HG03159 (cell line): ENCODE data around the gene SNTG2.
A peak's percentile ranks its signal among the peaks of the same experiment; 100 is the strongest.

Experiments
- ATAC-seq: cut with Tn5 transposase; IDR thresholded peaks from one replicate; pipeline ENCODE4 v1.9.1; 2021; ENCODE audit warnings: mild to moderate bottlenecking, moderate library complexity; ENCODE audit not compliant: unreplicated experiment

SNTG2 gene

DNA sequence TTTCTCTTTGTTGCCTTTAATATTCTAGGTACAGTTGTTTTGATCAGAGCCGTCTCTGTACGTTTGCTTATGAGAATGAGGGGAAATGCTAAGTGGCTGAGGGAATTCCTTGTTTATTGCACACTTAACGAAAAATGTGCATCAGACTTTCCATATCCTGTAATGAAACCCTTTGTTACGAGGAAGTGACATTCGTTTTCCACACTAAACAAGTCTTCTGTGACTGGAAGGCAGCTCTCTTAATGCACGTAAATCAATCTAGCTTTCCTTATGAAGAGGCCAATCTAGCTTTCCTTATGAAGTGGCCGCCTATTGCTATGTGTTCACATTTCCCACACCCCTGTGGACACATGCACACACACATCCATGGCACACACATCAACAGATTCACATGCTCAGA is 186.2 kb downstream of the SNTG2 start:
- no peak for ATAC-seq

DNA sequence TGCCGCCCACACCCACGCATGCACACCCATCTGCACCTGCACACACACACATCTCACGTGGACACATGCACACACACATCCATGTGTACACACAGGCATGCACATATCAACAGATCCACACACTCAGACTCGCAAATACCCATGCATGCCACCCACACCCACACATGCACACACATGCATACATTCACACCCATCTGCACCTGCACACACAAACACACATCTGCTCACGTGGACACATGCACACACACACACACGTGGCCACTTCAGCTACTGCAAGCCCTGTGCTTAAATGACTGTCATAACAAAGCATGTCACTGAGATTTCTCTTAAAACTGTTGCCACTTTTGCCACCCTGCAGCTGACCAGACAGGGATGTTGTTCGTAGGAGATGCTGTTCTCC is 186.6 kb downstream of the SNTG2 start:
- ATAC-seq: no peak

DNA sequence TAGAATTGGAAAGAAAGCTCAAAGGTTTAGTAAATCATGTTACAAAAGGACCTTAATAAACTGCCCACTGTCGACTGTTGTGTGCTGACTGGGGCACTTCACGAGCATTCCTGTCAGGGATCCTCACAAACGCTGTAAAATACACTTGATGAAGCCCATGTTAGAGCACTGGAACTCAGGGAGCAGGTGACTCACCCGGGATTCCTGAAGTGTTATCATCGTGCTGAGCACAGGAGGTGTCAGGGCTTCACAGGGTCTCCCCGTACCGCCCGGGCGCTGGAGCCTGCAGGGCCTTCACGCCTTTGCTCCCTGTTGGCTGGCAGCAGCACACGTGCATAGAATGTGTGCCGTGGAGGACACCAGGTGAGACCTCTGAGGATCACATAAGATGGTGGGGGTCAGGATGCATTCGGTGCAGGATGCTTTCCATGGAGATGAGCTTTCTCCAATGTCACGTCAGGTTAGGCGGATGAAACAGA is 187.3 kb downstream of the SNTG2 start:
- no peak for ATAC-seq

DNA sequence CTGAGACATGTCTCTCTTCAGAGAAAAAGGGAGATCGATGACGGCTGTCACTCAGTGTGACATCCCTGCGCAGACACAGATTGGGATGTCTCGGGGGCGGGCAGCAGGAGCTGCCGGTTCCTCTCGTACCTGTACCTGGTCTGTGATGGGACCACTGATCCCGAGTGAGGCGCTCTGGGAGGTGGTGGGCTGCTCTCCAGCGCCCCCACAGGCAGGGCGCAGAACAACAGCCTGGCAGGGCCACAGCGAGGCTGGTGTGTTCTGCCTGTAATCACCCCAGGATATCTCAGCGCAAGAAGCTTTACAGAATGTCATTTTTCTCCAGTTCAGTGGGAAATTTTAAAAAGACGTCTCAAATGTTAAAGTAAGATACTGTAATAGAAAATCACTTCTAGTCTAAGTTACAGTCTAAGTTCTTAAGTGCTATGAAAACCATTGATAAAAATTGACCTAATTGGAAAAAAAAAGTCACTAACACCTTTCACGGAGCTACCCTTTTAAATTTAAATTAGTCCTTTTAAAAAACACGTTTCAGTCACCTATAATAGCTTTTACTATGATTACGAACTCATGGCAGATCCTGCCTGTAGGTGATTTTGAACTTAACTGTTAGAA is 189.8 kb downstream of the SNTG2 start:
- ATAC-seq: peak; percentile 65

DNA sequence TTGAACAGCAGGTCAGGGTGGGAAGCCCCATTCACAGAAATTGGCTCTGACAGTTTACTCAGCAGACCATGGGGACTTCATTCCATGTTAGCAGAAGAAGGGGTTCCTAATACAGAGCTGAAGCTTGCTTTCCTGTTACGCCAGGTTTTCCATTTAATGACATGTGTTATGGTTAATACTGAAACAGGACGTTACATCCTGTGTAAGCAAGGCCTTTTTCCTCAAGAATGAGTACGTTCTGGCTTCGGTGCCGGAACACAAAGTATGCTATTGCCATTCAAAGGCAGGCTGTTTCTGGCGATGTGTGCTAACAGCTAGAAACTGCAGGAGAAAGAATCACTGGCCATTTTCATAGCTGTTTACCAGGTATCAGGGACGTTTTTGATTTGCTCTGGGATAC is 190.4 kb downstream of the SNTG2 start:
- no peak for ATAC-seq

DNA sequence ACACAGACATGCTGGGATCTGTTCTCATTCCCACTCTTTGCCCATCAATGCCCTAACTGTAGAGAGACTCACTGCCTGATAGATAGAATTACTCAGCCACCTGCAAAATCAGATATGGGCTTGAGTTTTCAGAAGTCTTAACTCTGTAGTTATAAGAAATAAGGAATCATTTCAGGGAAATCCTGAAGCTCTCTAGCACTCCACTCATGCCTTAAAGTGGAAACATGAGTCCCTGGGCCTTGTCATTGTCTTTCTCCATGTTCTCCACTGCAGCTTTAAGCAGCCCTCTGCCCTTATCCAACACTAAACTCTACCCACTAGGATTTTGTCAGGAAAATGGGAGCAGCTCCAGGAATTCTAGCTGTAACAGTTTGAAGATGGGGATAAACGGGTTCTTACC is 192.5 kb downstream of the SNTG2 start:
- no peak for ATAC-seq

DNA sequence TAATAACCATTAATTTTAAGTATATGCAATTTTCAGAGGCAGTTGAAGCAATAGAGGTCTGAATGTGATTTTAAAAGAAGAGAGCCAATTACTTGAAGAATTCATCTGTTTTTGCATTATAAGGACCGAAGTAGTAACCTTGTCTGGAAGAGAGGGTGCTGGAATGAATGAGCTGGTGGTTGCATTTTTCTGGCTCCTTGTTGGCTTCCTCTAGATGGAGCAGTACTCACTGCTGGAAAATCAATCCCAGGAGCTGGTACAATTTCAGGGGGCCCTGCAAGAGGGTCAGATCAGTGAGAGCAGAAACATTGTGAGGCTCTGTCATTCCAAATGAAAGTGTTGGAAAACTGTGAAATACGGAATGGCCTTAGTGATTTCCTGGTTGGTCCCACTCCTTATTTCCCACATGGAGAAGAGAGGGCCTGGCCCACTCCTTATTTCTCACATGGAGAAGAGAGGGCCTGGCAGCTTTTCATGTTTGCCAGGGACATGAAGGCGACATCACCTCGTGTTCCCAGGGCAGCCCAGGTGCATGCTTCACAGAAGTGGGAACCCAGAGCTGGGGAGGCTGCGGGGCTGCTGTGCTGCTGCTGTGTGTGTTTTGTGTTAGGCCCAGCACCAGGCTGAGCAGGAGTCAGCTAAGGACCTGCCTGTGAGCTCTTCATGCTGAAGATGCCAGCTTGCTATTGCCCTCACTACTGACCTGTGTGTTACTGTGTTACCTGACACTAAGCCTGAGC is 197.4 kb downstream of the SNTG2 start:
- ATAC-seq: no peak

DNA sequence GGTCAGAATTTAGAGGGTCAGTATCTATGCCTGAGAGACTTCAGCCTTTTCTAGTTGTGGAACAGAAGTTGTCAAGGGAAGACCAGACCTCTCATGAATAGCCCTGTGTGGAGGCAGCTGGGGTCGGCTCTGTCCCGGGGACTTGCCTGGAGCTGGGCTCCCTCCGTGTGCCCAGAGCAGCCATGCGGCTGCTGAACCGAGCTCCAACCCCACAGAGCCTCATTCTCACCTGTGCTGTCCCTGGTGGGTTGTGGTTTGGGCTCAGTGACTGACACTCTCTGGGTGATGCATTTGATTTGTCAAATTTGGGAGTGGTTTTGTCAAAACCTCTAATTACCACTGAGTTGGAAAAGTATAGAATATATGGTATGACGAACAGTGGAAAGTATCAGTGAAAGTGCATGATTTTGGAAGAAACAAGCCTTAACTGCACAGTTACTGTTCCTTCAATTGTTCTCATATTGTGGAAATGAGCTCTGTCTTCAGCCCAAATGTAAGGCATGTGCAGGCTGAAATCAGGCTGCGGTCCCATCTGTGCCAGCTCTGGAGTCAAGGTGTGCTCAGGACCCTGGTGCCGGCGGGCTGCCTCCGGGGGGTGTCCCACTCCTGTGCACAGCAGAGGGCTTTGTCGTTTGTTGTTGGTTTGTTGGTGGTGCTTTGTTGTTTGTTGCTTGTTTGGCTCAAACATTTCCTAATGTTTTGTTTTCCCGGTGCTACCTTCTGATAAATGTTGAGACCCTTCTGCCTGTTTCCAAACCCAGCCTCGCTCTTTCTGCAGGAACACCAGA is 200.3 kb downstream of the SNTG2 start:
- no peak for ATAC-seq

DNA sequence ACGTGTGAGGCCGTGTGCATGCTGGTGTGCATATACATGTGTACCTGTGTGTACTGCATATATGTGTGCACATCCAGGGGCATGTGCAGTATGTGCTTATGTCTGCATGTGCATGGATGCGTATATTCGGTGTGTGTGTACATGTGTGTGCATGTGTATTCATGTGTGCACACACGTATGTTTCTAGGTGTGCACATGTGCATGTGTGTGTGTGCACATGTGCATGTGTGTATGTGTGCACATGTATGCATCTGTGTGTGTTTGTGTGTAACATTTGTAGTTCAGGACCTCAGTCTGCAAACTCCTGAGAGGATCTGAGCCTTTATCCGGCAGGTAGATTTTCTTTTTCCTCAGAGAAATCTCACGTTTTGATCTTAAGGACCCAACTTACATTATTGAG is 201.7 kb downstream of the SNTG2 start:
- no peak for ATAC-seq

DNA sequence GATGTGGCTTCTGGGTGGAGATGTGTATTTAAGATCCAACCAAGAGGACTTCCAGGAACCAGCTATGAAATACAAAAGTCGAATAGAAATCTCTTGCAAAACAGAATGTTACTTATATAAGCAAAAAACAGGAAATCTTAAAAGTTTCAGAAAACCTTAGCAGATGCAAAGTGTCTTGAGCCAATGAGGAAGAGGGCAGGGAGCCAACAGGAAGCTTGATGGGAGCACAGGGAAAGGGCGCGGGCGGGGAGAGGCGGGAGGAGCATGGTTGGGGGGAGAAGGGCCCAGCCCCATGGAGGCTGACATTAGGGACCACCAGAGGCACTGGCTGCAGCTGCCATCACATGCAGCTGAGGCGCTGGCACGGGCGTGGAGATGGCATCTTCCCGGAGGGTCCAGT is 203.3 kb downstream of the SNTG2 start:
- ATAC-seq: no peak

DNA sequence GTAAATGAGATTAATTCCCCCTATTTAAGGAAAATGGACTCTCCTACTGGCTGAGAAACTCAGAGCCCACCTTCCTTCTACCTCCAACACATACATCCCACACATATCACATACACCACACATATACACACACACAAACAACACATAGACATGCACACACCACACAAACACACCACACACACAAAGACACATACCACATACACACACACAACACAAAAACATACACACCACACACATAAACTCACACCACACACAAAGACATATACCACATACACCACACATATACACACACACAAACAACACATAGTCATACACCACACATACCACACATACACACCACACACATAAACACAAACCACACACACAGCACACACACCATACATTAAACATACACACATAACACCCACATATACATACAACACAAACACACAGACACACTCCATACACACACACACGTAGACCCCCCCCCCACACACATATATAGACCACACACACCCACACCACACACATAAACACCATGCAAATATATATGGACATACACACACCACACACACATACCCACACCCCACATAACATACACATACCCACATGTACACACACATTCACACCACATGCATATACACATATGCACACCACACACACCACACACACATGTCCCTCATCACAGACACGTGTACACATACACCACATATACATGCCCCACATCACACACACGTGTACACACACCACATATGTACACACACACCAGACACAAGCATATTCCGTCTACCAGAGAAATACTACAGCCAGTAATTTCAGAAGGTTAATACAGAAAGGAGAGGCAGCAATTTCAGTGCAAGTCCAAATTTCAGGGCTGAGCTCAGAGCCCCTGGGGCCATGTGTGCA is 204.3 kb downstream of the SNTG2 start:
- no peak for ATAC-seq

DNA sequence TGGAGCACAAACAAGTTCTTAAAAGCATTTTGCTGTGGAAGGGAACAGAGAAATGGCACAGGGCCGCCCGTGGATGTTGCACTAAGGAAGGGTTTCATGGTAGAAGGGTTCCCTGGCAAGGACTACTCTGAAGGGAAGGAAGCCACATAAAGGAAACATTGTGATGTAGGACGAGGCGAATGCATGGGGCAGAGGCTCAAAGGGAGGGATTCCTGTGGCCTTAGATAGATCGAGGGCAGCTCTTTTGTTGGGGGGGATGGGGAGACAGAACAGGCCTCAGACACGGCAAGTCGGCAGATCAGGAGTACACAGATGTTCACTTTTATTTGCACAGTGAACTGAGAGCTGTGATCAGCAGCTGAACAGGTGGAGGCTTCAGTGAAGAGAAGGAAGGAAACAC is 205.4 kb downstream of the SNTG2 start:
- ATAC-seq: no peak

DNA sequence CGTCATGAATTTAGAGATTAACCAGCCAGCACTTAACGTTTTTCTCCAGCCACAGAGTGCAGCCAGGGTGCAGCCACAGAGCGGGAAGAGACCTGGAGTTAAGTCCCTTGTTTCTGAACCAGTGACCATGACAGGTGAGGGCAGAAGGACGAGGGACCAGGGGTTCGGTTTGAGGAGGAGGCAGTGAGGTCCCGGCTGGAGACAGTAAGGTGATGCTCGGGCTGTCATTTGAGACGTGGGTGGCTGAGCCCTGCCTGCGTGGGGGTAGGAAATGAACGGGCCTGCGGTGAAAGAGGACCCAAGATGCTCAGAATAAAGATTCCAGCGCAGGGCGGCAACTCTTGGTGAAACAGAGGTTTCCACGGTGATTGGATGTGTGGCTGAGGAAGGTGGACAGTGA is 205.9 kb downstream of the SNTG2 start:
- ATAC-seq: no peak

DNA sequence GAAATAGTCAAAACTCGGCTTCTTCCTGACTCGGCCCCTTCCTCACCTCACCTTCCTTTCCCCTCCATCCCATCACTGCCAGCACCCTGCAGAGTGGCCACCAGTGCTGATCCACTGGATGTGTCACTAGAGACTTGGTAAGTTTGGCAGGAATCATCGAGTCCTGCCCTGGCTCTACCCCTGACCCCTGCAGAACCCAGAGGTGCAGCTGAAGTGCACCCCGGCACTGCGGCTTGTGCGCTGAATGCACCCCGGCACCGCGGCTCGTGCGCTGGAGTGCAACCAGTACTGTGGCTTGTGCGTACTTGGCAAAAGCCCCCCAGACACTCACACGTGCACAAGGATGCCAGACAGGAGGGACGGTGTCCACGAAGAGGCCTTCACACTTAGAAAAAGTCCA is 206.5 kb downstream of the SNTG2 start:
- ATAC-seq: no peak

DNA sequence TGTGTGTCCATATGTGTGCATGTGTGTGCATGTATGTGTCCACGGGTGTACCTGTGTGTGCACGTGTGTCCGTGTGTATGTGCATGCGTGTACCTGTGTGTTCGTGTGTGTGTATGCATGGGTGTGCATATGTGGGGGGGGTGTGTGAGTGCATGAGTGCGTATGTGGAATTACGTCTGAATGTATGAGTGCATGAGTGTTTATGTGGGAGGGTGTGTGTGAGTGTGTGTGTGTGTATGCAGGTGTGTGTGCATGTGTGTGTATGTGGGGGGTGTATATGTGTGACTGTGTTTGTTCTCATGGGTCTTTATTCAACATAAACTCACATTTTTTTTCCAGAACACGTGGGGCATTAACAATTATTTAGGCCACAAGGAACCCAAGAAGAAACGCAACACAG is 208.4 kb downstream of the SNTG2 start:
- ATAC-seq: no peak

DNA sequence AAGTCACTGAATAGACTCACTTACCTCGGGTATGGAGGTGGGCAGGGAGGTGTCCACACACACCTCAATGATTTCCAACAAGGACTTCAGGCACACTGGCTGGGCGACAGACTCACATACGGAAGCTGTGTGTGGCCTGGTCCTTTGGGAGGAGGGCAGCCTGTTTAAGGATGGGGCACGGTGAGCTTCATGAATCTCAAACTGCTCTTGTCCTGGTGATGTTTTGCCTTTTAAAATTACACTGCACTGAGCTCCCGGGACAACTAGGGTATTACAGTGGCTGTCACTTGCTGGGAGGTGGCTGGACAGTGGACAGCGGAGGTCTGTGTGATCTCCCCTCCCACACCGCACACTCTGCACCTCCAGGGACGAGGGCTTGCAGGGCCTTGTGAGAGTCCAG is 211.6 kb downstream of the SNTG2 start:
- ATAC-seq: no peak

DNA sequence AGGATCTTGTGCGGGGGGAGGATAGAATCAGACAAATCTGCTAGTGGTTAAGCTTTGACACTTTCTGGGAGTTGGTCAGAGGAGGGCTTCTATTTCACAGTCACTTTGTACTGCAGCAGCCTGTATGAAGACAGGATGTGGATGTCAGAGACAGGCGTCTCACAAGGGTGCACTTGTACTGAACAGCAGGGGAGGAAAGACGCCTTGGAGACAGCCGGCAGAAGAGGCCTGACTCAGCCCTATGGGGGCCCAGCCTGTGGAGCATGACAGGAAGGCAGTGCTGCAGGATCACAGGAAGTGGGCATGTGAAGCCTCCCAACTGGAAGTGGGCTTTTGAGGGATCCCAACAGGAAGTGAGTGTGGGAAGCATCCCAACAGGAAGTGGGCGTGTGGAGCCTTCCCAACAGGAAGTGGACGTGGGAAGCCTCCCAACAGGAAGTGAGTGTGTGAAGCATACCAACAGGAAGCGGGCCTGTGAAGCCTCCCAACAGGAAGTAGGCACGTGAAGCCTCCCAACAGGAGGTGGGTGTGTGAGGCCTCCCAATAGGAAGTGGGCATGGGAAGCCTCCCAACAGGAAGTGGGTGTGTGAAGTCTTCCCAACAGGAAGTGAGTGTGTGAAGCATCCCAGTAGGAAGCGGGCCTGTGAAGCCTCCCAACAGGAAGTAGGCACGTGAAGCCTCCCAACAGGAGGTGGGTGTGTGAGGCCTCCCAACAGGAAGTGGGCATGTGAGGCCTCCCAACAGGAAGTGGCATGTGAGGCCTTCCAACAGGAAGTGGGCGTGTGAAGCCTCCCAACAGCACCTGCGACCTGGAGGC is 212.3 kb downstream of the SNTG2 start:
- ATAC-seq: no peak

DNA sequence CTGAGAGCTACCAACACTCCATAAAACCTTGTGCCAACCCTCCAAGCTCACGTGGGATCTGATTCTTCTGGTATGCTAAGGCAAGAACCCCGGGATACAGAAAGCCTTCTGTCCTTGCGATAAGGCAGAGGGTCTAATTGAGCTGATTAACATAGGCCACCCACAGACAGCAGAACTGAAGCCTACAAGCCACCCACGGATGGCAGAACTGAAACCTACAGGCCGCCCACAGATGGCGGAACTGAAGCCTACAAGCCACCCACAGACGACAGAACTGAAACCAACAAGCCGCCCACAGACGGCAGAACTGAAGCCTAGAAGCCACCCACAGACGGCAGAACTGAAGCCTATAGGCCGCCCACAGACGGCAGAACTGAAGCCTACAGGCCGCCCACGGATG is 216.3 kb downstream of the SNTG2 start:
- ATAC-seq: no peak

DNA sequence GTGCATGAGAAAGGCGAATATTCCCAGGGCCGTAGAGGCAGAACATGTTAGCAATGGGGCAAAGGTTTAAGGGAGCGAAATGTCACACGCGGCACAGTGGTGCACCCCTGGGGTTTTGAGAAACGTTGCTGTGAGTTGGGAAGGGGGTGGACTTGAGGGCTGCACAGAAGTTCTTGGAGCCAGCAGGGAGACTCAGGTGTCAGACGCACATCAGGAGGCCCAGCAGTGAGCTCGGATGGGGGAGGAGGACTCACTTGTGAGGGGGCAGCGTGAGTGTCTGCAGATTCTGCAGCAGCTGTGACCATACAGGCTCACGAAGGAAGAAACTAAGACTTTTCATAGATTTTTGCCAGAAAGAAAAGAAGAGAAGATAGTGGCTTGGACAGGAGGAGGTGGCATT is 218.2 kb downstream of the SNTG2 start:
- ATAC-seq: no peak

DNA sequence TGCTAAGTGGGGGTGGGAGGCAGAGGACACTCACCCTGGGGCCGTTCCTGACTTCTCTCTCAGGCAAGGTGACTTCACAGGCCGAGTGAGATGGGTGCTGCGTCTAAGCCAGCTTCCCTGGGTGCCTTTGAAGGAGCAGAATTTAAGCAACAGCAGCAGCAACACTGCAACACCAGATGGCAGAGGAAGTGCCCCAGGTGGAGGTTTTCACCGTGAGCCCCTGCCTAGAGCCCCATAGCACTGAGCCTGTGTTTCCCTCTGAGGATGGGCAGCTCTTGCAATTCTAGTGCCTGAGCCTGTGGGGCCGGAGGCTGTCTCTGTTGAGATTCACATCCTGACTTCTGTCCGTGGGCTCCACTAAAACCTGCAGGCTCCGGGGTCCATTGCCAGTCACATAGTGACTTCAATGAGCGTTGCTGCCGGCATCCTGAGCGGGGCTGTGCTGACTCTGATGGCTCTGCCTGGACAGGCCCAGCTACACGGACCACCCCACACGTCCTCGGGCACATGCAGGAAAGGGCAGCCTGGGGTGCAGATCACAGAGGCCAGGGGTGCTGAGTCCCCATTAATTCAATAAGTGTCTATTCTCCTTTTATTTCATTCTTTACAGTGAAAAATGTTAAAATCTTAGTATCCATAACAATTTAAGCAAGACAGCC is 218.8 kb downstream of the SNTG2 start:
- ATAC-seq: no peak
